Activated CD4-positive, alpha-beta T cell treated with anti-CD3 and anti-CD28 coated beads, Interleukin-2, Interleukin-6, amounts not matched to agents 100 ng/mL and 50 ng/mL, durations not matched to agents 16 hours and 8 hours (primary cell): ENCODE measurements around the gene ATP2B2.

Source experiments
- DNase-seq: peaks from one replicate; pipeline ENCODE4 v3.0.0-alpha.2; 2020

ATP2B2 gene

DNA sequence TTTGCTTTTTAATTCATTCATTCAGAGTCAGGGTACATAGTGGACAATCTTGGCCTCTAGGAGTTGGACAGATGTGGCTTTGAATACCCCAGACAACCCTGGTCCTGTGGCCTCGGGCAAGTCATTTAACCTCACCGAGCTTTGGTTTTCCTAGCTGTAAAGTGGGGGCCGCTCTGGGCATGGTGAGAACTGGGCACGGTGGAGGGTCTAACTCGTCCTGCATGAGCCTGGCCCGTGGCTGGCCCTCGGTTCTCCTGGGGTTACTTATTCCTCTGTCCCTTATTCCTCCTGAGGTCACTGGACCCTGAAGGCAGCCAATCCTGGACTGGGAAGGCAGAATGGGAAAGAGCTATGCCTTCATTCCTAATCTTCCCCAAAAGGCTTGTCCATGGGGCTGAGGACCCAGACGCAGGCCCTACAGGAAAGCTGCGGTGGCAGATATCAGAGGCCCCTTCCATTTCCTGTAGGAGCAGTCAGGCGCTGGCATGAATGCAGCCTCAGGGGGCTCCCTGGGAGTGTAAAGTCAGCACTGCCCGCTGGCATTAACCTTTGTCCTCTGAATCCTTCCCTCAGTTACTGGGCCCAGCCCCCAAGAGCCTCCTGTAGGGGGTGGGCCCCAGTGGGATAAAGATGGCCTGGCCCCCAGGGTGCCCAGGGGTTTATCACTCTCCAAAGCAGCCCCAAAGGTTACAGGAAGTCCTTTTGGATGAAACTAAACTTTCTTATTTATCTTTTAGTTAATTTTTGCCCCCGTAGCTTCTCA, 166.6 kb downstream of the ATP2B2 start:
- DNase-seq = no peak

DNA sequence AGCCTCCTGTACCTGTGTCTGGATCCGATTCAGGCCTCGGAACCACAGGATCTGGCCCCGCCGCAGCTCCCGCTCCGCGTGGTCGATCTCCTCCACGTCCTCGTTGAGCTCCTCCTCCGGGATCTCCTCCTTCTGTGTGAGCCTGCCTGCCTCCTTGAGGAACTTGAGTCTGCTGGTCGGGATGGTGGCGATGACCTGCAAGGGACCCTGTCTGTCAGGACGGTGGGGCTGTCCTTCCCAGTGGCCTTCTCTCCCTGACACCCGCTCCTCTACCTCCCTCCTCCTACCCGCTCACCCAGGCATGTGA, 167.3 kb downstream of the ATP2B2 start:
- DNase-seq = no peak

DNA sequence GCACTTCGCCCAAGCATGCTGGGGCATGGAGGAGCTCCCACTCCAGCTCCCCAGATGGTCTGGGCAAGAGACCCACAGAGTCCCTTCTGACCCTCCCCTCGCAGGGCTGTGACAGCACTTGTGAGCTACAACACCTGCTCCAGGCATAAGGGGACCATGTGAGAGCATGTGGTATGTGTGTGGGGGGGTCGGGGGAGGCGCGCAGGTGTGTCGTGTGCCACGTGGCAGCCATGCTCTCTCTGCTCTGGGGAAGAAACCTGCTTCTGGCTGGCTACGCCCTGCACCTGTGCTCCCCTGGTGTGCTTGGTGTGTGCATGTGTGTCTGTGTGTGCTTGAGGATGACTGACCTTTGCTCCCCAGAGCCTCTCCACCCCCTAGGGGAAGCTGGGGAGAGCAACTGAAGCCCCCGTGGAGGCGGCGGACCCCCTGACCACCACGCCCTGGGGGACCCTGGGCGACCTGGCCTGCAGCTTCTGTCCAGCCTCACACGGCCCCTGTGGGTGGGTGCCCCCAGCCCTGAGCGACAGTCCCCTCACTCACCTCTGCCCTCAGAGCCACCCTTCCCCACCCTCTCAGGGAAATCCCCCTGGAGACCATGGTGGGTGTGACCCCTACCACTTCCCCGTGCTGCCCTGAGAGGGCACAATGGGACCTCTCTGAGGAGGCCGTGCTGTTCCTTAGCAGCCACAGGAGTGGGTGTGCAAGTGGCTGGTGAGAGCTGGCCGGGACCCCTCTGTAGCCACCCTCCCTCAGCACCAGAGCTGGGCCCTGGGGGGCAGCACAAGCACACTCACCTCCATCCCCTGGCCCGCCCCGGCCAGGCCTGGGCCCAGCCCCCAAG, 167.8 kb downstream of the ATP2B2 start:
- DNase-seq = no peak

DNA sequence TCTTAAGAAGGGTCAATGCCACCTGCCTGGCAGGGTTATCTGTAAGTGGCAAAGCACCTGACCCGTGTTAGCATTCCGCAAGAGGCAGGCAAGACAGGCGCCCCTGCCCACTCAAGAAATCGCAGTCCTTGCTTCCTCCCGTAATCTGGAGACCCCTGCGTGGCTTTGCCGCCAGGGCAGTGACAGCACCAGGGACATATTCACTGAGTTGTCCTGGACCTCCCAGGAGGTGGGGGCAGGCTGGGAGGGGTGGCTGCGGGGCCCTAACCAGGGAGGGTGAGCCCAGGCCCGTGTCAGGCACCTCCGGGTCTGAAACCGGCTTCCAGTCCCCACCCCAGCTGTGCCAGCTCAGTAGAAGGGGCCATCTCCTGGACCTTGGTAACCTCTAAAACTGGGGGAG, 168.6 kb downstream of the ATP2B2 start:
- no peak for DNase-seq

DNA sequence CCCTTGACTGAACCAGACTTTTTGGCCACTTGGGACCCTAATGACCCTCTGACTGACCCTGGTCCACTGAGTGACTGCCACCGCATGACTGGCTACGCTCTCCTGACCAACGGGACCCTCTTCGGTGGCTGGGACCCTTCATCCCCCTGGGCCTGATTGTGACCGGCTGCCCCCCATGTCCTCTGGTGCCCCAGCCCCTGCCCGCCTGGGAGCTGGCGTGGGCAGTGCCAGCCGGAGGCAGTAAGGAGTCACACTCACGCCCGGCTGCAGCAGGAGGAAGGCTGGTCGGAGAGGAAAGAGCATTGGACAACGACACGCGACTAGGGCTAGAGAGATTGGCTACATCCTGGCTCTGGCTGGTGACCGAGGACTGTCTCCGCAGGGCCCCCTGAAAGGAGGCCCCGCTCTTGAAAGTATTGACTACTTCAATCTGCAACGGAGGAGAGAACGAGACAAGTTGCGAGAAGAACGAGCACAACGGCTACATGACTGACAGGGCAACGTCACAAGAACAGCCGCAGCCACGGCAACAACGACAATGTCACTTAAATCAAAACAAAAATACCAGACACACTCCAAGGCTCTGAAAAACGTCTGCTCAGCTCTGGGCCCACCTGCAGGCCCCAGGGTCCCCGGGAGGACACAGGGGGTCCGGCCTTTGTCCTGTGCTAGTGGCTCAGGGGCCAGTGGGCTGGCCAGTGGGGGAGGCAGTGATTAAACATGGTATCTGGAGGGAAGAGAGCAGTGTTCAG, 169.3 kb downstream of the ATP2B2 start:
- no peak for DNase-seq

DNA sequence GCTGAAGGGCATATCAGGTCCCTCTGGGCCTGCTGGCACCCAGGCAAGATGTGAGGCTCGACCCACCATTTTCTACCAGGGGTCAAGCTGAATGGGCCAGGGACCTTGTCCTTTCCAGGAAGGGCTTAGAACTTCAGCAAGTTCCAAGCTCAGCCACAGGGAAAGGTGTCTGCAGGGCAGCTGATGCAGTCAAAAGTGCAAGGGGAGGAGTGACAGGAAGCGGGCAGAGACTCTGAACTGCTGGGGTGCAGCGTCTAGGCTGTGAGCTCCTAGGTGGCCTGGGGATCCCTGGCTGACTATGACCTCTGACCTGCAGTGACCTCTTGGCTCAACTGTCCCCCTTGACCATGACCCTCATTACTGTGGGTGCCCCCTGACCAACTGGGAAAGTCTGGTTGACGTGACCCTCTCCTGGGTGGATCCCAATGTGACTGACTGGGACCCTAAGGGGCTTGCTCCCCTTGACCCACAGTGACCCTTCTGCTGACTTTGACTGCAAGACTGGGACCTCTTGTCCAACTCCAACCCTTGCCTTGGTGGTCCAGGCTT, 170.1 kb downstream of the ATP2B2 start:
- DNase-seq = no peak

DNA sequence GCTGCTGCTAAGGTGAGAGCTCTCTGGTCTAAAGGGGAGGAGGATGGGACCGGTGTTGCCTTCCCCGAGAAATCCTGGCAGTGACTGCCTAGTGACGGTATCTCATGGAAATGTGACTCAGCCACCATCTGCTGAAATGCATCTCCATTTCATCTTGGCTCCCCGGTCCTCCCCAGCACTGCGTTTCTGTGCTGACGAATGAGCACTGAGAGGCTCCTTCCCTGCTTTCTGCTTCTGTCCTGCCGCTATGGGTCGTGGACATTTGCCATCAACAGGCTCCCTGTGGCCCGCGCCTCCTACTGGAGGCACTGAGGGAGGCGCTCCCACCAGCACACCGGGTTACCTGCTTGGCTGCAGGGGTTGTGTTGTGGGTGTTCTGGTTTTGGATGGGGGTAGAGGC, 170.9 kb downstream of the ATP2B2 start:
- no peak for DNase-seq

DNA sequence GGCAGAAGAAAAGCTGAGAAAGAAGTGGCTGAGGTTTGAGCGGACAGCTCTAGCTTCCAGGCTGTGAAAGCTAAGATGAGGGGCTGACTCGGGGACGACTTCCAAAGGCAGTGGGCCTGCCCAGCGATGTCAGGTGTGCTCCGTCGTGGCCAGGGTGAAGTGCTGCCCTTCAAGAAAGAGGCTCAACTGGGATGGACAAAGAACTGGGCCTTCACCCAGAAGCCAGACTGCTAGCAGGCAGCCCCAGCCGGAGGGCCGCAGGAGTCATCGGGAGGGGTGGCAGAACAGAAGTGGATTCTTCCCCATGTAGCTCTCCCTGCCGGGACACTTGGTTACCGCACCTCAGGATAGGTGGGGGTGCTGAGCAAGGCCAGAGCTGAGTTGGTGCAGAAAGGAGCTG, 171.3 kb downstream of the ATP2B2 start:
- no peak for DNase-seq

DNA sequence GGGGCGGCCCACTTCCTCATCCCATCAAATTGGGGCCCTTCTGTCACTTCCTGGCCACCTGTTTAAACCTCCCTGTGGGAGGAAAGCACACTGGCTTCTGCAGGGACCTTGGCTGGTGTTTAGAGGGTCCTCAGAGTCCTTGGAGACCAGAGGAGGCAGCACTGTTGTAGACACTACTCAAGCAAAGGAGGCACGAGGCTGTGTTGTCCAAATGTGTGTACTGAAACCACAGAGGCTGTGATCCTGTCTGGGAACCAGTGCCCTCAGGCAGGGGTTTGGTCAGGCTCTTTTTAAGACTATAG, 172.1 kb downstream of the ATP2B2 start:
- DNase-seq = no peak

DNA sequence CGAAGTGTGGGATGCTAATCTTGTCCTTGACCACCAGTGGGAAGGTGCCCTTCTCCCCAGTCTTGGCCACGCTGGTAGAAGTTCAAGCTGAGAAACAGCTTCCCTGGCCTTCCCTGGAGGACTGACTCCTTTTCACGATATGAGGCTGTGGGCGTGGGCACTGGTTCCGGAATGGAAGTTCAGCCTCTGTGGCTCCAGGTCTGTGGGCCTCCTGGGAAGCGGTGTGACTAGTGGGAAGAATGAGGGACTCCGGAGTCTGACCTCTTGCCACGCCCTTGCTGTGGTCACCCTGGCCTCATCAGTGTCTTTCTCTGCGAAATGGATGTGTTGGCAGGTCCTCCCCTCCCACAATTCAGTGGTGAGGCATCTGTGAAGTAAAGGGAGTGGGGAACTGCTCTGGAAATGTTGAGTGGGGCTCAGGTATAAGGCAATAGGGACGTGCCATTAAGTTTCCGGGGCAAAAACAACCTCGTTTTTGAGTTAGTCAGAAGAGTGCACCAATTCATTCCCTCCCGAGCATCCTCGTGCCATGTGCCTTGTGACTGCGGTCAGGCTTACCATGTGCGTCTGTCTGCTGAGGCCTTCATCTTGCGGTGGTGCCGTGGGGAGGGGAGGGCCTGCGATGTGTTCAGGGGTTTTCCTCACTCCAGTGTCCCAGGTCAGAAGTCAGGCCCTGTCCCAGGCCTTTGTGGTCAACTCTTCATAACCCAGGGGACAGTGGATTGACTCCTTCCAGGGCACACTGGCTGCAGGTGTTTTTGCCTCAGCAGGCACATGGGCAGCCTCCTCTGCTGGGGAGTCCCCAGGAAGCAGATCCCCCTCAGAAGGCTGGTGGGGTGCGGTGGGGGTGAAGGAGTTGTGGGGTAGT, 172.7 kb downstream of the ATP2B2 start:
- no peak for DNase-seq

DNA sequence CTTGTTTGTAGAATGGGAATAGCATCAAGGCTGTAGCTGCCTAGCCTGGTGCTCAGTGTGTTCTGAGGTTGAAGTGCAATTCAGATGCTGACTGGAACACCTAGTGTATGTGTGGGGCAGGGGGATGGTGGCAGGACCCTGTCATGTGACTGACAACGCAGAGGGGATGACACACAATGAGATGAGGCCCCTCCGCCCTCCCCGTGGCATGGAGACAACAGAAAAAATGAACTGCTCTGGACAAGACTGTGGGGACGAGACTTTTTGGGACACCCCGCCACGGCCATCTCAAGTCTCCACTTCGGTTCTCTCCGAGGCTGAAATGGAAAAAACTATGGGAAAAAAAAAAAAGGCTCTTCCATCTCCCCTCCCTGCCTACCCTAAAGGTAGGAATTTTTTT, 174.1 kb downstream of the ATP2B2 start:
- no peak for DNase-seq

DNA sequence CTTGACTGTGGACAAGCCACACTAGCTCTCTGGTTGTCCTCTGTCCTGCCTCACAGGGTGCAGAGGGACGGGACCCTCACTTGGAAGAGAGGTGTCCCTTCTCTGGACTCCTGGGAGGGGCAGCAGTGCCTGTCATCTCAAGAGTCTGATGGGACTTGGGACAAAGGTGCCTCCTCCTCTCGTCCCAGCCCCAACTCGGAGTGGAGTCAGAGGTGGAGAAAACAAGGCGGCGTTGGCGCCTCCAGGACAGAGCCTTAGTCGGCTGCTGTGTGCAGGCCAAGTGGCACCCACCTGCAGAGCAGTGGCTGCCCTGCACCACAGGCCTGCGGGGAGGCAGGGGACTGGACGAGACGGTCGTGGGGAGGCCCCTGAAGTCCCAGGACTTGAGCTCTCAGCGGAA, 175.1 kb downstream of the ATP2B2 start:
- no peak for DNase-seq

DNA sequence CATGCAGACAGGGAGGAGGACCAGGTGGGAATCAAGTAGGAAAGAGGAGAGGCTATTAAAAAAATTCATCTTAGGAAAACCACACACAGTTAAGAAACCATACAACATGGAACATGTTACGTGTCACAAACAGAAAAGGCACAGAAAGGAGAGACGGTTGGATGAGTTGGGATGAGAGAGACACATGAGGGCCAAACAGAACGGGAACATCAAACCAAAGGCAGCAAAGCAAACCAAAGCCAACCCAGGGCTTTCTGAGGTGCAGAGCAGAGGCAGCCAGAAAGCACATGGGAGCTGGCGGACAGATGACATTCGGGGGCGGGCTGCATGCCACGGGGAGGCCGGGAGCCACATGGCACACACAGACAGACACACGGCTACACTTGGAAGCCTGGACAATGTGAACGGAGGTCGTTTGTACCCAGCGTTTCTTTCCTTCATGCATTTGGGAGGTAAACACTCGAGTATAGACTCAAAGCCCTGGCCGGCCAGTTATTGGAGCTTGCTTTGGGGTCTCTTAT, 175.8 kb downstream of the ATP2B2 start:
- no peak for DNase-seq

DNA sequence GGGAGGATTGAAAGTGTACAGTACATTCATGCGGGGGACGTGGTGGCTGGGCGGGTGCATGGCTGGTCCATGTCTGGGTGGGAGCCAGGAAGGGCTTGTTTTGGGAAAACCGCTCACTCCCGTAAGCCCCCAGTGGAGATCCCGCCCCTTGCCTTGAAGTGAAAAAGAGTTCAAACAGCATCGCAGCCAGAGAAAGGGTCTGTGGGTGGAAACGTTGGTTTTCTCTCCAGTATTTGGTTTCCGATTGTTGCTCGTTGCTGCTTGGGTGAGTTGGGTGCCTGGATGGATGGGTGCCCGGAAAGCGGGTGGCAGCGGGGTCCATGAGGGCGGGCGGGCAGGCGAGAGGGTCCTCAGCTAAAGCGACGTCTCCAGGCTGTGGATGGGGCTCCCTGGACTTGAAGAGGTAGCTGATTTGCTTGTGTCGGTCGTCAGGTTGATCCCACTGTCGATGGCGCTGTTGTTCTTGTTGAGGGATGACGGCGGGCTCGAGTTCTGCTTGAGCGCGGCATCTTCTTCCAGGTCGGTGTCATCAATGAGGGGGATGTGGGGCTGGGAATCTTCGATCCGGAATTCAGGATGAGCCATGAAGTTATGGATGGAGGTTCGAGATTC, 176.8 kb downstream of the ATP2B2 start:
- DNase-seq = no peak

DNA sequence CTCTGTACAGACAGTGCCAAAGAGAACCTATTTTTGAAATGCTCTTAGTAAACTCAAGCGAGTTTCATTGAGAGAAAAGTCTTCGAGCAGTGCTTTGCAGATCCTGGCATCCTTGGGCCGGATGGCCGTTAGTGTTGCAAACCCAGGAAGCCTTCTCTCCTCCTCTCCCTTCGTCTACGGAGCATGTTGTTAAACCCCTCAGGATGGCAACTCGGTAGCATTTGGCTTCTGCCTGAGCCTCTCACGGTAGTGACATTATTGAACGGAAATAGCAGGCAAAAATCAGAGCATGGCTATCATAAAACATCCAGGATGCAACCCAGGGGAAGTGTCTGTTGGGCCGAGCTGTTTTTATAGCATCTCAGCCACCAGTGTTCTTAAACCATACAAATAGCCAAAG, 177.8 kb downstream of the ATP2B2 start:
- DNase-seq = no peak

DNA sequence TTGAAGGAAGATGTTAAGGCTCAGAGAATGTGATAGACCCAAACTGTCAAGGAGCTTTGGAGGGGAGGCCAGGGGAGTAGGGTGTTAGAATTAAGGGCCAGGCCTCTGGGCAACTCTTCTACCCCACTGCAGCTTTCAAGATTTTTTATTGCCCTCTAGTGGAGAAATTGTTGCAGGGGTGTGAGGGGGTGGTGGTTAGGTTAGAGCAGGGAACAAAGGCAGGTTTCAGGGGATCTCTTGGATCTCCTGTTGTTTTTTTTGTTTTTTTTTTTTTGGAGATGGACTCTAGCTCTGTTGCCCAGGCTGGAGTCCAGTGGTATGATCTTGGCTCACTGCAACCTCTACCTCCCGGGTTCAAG, 183.1 kb downstream of the ATP2B2 start:
- peak; percentile 61 for DNase-seq

DNA sequence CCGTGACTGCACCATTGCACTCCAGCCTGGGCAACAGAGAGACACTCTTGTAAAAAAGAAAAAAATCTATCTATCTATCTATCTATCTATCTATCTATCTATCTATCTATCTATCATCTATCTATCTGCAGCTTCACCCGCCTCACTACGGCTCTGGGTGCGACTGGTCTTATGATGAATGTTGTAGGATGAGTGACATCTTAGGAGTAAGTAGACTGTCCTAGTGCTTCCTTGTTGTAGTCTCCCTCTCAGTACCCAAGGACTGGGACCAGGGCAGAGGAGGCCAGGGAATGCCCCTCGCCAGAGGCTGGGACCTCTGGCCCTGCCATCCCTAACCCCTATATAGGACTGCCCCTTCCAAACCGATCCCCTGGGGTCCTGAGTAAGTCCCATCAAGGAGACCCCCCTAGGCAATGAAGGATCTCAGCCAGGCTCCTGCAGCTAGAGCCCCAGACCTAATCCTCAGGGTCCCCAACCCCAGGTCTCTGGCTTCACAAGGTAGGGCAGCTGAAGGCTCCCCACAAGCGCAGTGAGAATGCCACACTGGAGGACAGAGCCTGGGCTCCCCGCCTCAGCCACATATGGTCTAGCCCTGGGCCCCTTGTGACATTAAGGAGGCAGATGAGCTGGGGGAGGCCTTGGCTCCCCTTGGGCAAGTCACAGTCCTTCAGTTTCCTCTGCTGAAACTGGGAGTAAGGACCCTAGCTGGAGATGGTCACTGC, 183.6 kb downstream of the ATP2B2 start:
- DNase-seq = no peak

DNA sequence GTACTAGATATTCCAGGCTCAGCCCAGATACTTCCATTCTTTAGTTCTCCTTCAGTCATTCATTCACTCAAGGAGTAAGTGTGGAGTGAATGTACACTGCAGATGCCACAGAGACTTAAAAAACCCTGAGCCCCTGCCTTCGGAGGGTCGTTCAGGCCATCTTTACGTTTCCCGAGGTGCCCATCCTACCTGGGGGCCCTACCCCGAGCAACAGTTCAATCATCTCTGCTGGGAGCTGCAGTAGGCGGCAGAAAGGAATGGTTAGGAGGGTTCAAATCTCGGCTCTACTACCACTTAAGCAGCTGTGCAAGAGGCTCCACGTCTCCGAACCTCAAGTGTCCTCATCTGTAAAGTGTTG, 185.1 kb downstream of the ATP2B2 start:
- no peak for DNase-seq

DNA sequence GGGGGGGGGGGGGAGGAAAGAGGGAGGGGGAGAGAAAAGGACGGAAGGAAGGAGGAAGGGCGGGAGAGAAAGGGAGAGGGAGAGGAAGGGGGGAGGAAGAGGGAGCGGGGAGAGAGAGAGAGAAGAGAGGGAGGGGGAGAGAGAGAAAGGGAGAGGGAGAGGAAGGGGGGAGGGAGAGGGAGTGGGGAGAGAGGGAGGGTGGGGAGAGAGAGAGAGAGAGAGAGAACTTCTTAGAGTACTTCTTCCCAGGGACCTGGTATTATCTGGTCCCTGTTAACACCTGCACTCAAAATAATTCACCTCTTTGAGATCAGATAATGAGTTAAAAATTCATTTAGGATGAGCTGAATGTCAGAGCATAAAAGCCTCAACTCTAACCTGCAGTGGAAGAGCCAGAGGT, 185.6 kb downstream of the ATP2B2 start:
- DNase-seq = no peak

DNA sequence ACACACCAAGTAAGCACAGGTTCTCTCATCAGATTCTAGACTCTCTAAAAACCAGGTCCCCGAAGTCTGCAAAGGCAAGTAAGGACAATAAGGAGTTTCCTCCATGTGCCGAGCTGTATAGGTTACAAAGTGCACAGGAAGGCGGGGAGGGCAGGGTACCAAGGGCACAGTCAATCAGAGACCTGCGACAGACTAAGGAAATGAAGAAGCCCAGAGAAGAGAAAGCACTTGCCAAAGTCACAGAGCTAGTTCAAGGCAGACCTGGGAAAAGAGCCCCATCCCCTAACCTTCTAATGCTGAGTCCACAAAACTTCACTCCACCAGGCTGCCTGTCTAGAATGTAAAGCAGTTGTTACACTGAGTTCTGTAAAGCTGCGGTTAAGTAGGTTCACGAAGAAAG, 186.1 kb downstream of the ATP2B2 start:
- peak; percentile 33 for DNase-seq

DNA sequence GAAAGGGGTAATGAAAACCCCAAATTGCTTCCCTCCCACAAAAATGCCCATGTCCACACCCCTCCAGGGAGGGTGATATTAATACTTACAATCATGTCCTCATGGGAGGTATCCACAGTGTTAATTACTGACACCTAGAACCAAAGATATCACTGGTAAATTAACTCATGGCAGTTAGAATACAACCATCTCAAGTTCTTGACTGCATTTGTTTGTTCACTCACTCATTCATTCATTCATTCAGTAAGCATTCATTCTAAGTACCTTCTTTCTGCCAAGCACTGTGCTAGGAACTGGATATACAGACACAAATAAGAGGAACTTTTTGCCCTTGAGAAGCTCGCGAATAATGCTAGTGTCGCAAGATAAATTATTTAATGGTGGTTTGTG, 187.4 kb downstream of the ATP2B2 start:
- no peak for DNase-seq
